Right forelimb (tissue), 1 donor: ENCODE data around the gene ANKS1A.
"Not testable (repeated sequence)": the region's sequence is repeated elsewhere in the genome, so short reads cannot be mapped to it uniquely, and the experiment has no call there.

ENCODE experiments used
- DNase-seq: peaks from one replicate; pipeline ENCODE4 v3.0.0-alpha.2; 2018

Gene ANKS1A

GRCh38 chr6:34961082-34961481 is 72.0 kb downstream of the ANKS1A start:
- no peak for DNase-seq

- no peak for DNase-seq
These were observed 72.5 kb downstream of the ANKS1A start for GRCh38 chr6:34961574-34961973.

DNA sequence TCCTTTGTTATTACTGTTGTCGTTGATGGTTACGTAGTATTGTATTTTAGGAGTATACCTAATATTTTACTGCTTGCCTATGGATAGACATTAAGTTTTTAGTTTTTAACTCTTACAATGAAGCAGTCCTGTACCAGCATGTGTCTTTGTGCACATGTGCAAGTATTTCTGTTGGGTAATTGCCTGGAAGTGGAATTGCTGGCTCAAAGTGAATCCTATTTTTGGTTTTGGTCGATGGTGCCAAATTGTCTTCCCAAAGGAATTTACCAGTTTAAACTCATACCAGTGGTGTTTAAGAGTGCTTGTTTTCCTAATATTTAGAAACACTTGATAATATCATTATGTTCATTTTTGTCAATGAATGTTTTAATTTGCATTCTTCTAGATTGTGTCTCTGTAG is 75.5 kb downstream of the ANKS1A start:
- DNase-seq: no peak

GRCh38 chr6:34967461-34967860 is 78.4 kb downstream of the ANKS1A start:
- no peak for DNase-seq

DNA sequence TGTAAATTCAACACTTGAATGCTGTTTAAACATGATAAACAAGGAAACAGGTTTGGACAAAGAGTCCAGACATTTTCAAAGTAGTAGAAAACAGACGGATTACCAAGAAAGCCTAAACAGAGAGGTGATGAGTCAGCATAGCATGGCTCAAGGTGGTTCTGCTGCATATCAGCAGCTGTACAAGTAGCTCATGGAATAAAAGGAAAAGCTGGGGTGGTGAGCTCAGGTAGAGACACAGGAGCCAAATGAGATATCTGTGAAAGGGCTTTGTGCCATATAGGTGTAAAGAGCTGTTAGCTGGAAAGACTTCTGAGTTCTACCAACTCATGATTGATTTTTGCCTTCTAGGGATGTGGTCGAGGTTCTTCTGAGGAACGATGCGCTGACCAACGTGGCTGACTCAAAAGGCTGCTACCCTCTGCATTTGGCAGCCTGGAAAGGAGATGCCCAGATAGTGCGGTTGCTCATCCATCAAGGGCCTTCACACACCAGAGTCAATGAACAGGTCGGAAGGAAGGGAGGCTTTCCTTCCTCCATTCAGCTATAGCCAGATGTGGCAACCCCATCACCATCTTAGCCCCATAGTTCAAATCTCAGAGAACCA is 80.7 kb downstream of the ANKS1A start:
- DNase-seq: no peak

DNA sequence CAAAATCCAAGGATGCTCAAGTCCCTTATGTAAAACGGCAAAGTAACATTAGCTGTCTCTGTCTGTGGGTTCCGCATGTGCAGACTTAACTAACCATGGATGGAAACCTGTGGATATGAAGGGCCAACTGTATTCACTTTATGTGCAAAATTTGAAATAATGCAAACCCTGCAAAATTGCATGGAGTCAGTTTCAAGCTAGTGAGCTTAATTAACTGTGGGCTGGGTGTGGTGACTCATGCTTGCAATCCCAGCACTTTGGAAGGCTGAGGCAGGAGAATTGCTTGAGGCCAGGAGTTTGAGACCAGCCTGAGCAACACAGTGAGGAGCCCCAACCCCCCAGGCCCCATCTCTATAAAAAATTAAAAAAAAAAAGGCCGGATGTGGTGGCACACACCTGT is 81.4 kb downstream of the ANKS1A start:
- DNase-seq: no peak

DNA sequence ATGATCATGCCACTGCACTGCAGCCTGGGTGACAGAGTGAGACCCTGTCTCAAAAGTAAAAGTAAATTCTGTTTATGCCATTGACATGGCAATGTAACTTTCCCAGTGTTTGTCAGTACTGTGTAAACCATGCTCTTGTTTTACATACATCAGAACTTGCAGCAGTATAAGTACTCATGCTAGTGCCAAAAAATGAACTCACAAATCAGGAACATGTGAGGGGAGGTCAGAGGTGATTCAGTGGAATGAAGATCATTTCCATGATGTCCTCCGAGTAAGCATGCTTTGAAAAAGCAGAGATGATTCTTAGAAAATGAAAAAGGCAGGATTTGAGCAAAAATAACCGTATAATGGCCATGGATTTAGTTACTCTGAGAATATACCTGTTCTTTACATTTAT is 81.9 kb downstream of the ANKS1A start:
- DNase-seq: no peak

- no peak for DNase-seq
These were observed 84.6 kb downstream of the ANKS1A start for GRCh38 chr6:34973547-34974248.

DNA sequence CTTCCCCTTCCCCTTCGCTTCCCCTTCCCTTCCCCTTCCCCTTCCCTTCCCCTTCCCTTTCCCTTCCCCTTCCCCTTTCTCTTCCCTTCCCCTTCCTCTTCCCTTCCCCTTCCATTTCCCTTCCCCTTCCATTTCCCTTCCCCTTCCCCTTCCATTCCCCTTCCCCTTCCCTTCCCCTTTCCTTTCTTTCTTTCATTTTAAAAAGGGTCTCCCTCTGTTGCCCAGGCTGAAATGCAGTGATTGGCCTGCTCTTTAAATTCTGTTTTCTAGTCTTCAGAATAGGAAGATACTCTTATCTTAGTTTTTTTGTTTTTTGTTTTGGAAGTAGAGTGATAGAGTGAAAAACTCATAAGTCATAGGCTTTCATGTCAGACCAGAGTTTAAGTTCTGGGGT is 85.2 kb downstream of the ANKS1A start:
- DNase-seq: no peak

- no peak for DNase-seq
These were observed 87.2 kb downstream of the ANKS1A start for GRCh38 chr6:34976239-34976638.

GRCh38 chr6:34979218-34979617 is 90.2 kb downstream of the ANKS1A start:
- DNase-seq: no peak

DNA sequence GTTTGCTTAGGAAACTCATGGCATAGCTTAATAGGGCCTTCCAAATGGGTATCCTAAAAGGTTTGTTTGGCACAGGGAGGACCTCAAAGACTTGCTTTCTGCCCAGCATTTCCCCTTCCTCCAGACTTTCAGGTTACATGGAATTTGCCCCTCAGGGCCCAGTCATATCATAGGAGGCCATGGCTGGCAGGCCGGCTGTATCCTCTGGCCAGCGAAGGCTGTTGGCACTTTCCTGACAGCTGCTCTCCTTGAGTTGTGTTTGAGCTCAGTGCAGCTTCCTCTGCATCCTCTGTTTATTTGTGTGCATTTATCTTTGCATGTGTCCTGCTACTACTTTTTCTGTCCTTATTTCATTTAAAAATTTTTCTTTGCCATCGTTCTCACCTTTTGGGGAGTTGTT is 90.9 kb downstream of the ANKS1A start:
- no peak for DNase-seq

DNA sequence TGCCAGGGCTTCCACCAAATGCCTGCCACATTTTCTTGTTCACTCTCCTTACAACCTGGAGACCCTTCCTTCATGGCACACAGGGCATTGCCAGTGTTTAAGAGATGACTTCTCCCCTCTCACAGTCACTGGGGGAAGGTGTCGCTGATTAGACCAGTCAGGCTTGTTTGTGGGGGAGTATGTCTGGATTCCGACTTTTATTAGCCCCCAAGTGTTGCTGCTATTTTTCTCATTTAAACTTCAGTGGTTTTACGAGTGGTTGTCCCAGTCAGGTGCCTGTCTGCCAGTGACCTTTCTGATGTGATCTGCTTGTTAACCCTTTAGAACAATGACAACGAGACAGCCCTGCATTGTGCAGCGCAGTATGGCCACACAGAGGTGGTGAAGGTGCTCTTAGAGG is 92.3 kb downstream of the ANKS1A start:
- DNase-seq: no peak

GRCh38 chr6:34981951-34982350 is 92.9 kb downstream of the ANKS1A start:
- no peak for DNase-seq

DNA sequence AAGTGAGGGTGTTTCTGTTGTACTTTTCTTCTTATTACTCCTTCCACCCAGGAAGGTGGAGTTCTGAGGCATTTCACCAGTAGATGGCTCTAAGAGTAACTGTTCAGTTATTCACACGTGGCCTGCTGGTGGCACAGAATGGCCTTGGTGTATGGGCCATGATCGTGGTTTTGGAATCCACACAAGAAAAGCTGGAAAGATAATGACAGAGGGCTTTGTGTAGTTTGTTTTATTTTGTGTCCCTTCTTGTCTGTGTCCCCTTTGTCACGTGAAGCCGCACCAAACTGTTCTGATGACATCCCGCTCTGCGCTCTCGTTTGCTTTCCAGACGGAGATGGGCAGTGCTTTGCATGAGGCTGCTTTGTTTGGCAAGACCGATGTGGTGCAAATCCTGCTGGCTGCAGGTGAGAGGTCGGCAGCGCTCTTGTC is 93.4 kb downstream of the ANKS1A start:
- DNase-seq: no peak

GRCh38 chr6:34984416-34984815 is 95.4 kb downstream of the ANKS1A start:
- DNase-seq: no peak

DNA sequence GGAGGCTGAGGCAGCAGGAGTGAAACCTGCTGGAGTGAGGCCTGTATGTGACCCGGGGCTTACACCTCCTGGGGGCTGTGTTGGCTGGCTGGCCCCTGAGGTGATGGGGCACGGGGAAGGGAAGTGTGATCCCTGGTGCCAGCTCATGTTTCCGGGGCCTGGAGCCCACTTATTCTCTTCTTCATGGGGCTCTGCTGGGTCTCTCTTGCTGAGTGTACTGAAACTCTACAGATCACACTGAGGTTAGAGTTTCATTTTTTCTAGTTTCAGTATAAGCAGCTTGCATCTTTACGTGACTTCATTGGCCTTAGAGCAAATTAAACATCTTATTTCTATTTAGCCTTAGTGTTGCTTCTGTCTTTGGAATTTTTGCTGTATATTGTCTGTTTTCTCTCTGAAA is 96.2 kb downstream of the ANKS1A start:
- no peak for DNase-seq

DNA sequence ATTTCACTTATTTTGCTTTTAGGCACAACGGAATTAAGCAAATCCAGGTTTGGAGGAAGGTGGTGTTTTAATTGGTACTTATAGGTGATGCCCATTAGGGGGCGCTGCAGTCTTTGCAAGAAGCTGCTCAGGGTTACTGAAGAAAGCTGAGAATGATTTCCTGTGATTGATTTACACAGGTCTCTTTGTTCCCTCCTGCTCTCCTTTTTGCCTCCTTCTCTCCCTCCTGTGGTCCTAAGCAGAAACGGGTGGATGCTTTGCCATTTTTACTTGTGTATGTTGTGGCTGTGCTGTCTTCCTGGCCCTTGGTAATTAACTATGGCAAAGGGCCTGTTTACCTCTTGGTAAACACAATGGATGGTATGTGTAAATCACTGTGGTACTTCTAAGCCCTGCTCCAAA is 97.8 kb downstream of the ANKS1A start:
- peak; percentile 78 for DNase-seq

GRCh38 chr6:34987506-34987905 is 98.5 kb downstream of the ANKS1A start:
- DNase-seq: no peak

GRCh38 chr6:34990971-34991560 is 102.0 kb downstream of the ANKS1A start:
- DNase-seq: no peak

DNA sequence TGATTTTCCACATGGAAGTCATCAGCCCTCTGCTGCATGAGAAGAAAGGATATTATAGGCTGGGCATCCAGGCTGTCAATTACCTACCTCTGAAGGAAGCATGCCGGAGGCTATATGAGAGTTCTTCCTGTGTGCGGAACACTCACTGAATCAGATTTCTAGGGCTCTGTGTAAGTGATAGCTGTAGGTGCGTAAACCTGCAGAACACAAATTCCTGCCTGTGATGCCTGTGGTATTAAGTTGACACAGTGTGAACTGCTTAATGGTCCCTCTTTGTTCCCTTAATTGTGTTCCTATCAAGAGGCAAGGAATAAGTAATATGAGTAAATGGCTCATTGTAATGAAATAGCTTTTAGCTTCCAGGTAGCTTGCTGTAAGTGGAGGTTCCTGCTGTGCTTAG is 103.3 kb downstream of the ANKS1A start:
- DNase-seq: no peak

- no peak for DNase-seq
These were observed 104.2 kb downstream of the ANKS1A start for GRCh38 chr6:34993213-34993612.

DNA sequence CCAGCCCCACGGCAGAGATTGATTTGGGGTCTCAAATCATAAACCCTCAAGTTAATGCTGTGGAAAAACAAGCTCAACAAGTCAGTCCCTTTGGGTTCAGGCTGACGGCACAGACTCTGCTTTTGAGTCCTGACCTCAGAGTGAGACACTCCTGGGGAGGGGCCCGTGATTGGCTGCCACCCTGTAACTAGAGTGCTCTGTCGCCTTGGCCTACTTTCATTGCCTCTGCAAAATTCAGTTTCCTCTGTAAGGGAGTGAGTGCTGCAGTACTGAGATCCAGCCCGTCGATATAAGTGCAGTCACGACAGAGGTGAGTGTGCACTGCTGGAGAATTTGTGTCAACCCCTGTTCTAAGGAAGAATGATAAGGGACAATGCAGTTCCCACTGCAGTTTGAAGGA is 105.6 kb downstream of the ANKS1A start:
- no peak for DNase-seq

DNA sequence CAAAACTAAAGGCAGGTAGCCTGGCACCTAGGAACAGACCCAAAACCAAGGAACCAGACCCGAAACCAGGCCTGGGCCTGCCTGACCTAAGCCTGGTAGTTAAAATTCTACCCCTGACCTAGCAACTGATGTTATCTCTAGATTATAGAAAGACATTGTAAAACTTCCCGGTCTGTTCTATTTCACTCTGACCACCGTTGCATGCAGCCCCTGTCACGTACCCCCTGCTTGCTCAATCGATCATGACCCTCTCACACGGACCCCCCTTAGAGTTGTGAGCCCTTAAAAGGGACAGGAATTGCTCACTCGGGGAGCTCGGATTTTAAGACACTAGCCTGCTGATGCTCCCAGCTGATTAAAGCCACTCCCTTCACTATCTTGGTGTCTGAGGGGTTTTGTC is 109.4 kb downstream of the ANKS1A start:
- DNase-seq: not testable (repeated sequence)

- not testable (repeated sequence) for DNase-seq
These were observed 110.1 kb downstream of the ANKS1A start for GRCh38 chr6:34999153-34999552.
